DOHH2 (cell line): ENCODE measurements around the gene MRPS18A.

Experiments
- H3F3A ChIP-seq: fragments of 200-600 bp; sonication (generic), shearing (Covaris generic); 2 replicates; pipeline ENCODE4 v1.6.0; 2016; ENCODE audit warnings: antibody characterized with exemption, mild to moderate bottlenecking; ENCODE audit not compliant: control insufficient read depth, insufficient read depth
- H3K27ac ChIP-seq: fragments of 200-600 bp; sonication (generic); 2 replicates; pipeline ENCODE4 v1.5.1; 2014; ENCODE audit warnings: low read depth, mild to moderate bottlenecking, low read length, moderate library complexity
- H3K27me3 ChIP-seq: fragments of 200-600 bp; sonication (generic); 2 replicates; pipeline ENCODE4 v1.6.1; 2014; ENCODE audit warnings: mild to moderate bottlenecking, low read length, mixed read lengths; ENCODE audit not compliant: control insufficient read depth
- H3K36me3 ChIP-seq: fragments of 200-600 bp; sonication (generic); 2 replicates; pipeline ENCODE4 v1.6.1; 2014; ENCODE audit warnings: mild to moderate bottlenecking, low read length, moderate library complexity, mixed read lengths; ENCODE audit not compliant: control insufficient read depth
- H3K4me1 ChIP-seq: fragments of 200-600 bp; sonication (generic); 2 replicates; pipeline ENCODE4 v1.6.1; 2014; ENCODE audit warnings: mild to moderate bottlenecking, low read length, mixed read lengths; ENCODE audit not compliant: control insufficient read depth
- H3K4me2 ChIP-seq: fragments of 200-600 bp; sonication (generic); 2 replicates; pipeline ENCODE4 v1.6.0; 2014; ENCODE audit warnings: mild to moderate bottlenecking, low read length, moderate library complexity
- H3K4me3 ChIP-seq: fragments of 200-600 bp; sonication (generic); 2 replicates; pipeline ENCODE4 v1.5.1; 2014; ENCODE audit warnings: mild to moderate bottlenecking, low read length, mixed read lengths
- H3K79me2 ChIP-seq: fragments of 200-600 bp; sonication (generic); 2 replicates; pipeline ENCODE4 v1.6.1; 2014; ENCODE audit warnings: mild to moderate bottlenecking, low read length, mixed read lengths; ENCODE audit not compliant: control insufficient read depth
- H3K9me2 ChIP-seq: fragments of 200-600 bp; sonication (generic); replicated peaks from 2 replicates; pipeline ENCODE4 v1.6.1; 2014; ENCODE audit warnings: mild to moderate bottlenecking, low read length, mixed read lengths; ENCODE audit not compliant: control insufficient read depth
- H3K9me3 ChIP-seq: fragments of 200-600 bp; sonication (generic); 2 replicates; pipeline ENCODE4 v1.6.1; 2014; ENCODE audit warnings: antibody characterized with exemption, low read length, mixed read lengths; ENCODE audit not compliant: control insufficient read depth, insufficient read depth
- H4K20me1 ChIP-seq: fragments of 200-600 bp; sonication (generic); 2 replicates; pipeline ENCODE4 v1.6.0; 2014; ENCODE audit warnings: low read depth, mild to moderate bottlenecking, antibody characterized with exemption, low read length, moderate library complexity; ENCODE audit not compliant: control insufficient read depth, insufficient read depth
- CTCF ChIP-seq: fragments of 200-600 bp; sonication (generic); IDR thresholded peaks from one replicate; pipeline ENCODE4 v1.5.1; 2014; ENCODE audit warnings: antibody characterized with exemption, mild to moderate bottlenecking, low read depth, low read length; ENCODE audit not compliant: poor library complexity, severe bottlenecking
- EZH2phosphoT487 ChIP-seq: fragments of 200-600 bp; sonication (generic); IDR thresholded peaks from 2 replicates; pipeline ENCODE4 v1.6.1; 2017; ENCODE audit warnings: borderline replicate concordance, mild to moderate bottlenecking, antibody characterized with exemption, low read length, moderate library complexity, mixed read lengths

The MRPS18A gene

GRCh38 chr6:43671011-43671800 lies 16.4 kb downstream of the MRPS18A start:
- Histone ChIP-seq H4K20me1 (no peaks in the 10 kb centered on the region), H3K4me1 (peaks cover 14% of the 10 kb centered on the region), H3K36me3 (peaks cover 46% of the 10 kb centered on the region), H3K9me3 (no peaks in the 10 kb centered on the region), H3K79me2 (no peaks in the 10 kb centered on the region), H3K27ac (no peak overlapping the region), H3K27me3 (no peaks in the 10 kb centered on the region), H3K9me2 (no peaks in the 10 kb centered on the region), H3K4me2 (no peak overlapping the region), H3F3A (no peaks in the 10 kb centered on the region), H3K4me3 (no peak overlapping the region)
- TF ChIP-seq CTCF (no peak), EZH2phosphoT487 (no peak)

- H3K4me2 ChIP-seq: no peak overlapping the region
- H3K27me3 ChIP-seq: no peaks in the 10 kb centered on the region
- TF ChIP-seq EZH2phosphoT487: no peak
- no peak for TF ChIP-seq CTCF
- H3F3A ChIP-seq: no peaks in the 10 kb centered on the region
- H4K20me1 ChIP-seq: no peaks in the 10 kb centered on the region
- H3K4me1 ChIP-seq: peaks cover 14% of the 10 kb centered on the region
- no peaks in the 10 kb centered on the region for H3K9me3 ChIP-seq
- H3K4me3 ChIP-seq: no peak overlapping the region
- H3K9me2 ChIP-seq: no peaks in the 10 kb centered on the region
- no peaks in the 10 kb centered on the region for H3K79me2 ChIP-seq
- H3K27ac ChIP-seq: no peak overlapping the region
- H3K36me3 ChIP-seq: peaks cover 42% of the 10 kb centered on the region
Observed at GRCh38 chr6:43670623-43670986, 17.0 kb downstream of the MRPS18A start.

GRCh38 chr6:43669922-43670622 lies 17.5 kb downstream of the MRPS18A start:
- no peaks in the 10 kb centered on the region for H3K9me2 ChIP-seq
- peaks cover 37% of the 10 kb centered on the region for H3K36me3 ChIP-seq
- no peaks in the 10 kb centered on the region for H3K79me2 ChIP-seq
- TF ChIP-seq CTCF: no peak
- no peak for TF ChIP-seq EZH2phosphoT487
- H3K9me3 ChIP-seq: no peaks in the 10 kb centered on the region
- H4K20me1 ChIP-seq: no peaks in the 10 kb centered on the region
- H3K27ac ChIP-seq: no peak overlapping the region
- H3K27me3 ChIP-seq: no peaks in the 10 kb centered on the region
- peaks cover 14% of the 10 kb centered on the region for H3K4me1 ChIP-seq
- H3K4me3 ChIP-seq: no peak overlapping the region
- H3F3A ChIP-seq: no peaks in the 10 kb centered on the region
- H3K4me2 ChIP-seq: no peak overlapping the region
